Measurements from ENCODE around the gene BRICD5.

The BRICD5 gene

DNA sequence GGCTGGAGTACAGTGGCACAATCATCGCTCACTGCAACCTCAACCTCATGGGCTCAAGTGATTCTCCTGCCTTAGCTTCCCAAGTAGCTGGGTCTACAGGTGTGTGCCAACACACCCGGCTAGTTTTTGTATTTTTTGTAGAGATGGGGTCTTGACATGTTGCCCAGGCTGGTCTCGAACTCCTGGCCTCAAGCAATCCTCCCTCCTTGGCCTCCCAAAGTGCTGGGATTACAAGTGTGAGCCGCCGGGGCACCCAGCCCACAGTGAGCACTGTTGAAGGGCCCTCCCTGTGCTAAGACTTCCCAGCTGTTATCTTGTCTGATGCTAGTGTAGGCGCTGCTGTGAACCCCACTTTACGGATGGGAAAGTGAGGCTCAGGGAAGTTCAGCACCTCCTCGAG is 22.3 kb downstream of the BRICD5 start:
- TF ChIP-seq, protein P1, sequence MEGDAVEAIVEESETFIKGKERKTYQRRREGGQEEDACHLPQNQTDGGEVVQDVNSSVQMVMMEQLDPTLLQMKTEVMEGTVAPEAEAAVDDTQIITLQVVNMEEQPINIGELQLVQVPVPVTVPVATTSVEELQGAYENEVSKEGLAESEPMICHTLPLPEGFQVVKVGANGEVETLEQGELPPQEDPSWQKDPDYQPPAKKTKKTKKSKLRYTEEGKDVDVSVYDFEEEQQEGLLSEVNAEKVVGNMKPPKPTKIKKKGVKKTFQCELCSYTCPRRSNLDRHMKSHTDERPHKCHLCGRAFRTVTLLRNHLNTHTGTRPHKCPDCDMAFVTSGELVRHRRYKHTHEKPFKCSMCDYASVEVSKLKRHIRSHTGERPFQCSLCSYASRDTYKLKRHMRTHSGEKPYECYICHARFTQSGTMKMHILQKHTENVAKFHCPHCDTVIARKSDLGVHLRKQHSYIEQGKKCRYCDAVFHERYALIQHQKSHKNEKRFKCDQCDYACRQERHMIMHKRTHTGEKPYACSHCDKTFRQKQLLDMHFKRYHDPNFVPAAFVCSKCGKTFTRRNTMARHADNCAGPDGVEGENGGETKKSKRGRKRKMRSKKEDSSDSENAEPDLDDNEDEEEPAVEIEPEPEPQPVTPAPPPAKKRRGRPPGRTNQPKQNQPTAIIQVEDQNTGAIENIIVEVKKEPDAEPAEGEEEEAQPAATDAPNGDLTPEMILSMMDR (IDR thresholded peaks at IDR 0.05; ENCODE audit: low read depth, low read length), result no peak
- H3K4me3 ChIP-seq (ENCODE audit: low read depth, low read length), result no peak overlapping the region

DNA sequence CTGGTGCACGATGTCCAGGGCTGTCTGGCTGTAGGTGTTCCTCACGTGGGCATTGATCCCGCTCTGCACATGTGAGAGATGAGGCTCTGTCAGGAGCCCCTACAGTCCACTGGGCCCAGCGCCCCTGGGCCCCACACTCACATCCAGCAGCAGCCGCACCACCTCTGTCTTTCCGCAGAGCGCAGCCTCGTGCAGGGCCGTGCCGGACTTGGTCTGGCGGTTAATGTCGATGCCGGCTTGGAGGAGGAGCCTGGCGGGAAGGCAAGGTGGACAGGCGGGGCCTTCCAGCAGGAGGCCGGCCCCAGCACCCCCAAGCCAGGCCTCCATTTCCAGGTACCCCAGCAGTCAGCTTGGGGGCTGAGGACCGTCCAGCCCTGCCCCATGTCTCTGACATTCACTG is 23.5 kb downstream of the BRICD5 start:
- no peak overlapping the region for H3K4me3 ChIP-seq (ENCODE audit: low read depth, low read length)
- TF ChIP-seq, protein P1 (IDR thresholded peaks at IDR 0.05; ENCODE audit: low read depth, low read length), result no peak
- DNase-seq (ENCODE audit: low read depth, low spot score), result no peak
- in situ Hi-C loops (cut with HindIII; ENCODE audit: low sequenced_read_pairs), result no loop called here

More for the DNA sequence above, 22.3 kb downstream of the BRICD5 start:
- DNase-seq (ENCODE audit: low read depth, low spot score), result no peak
- in situ Hi-C loops (cut with HindIII; ENCODE audit: low sequenced_read_pairs), result no loop called here

GRCh38 chr16:2186505-2186904 is 24.2 kb downstream of the BRICD5 start:
- no peak overlapping the region for H3K4me3 ChIP-seq (ENCODE audit: low read depth, low read length)
- DNase-seq (ENCODE audit: low read depth, low spot score), result no peak
- TF ChIP-seq, protein P1 (IDR thresholded peaks at IDR 0.05; ENCODE audit: low read depth, low read length), result no peak
- in situ Hi-C loops (cut with HindIII; ENCODE audit: low sequenced_read_pairs), result no loop called here

GRCh38 chr16:2186064-2186463 is 24.6 kb downstream of the BRICD5 start:
- no peak for DNase-seq (ENCODE audit: low read depth, low spot score)
- in situ Hi-C loops (cut with HindIII; ENCODE audit: low sequenced_read_pairs), result no loop called here
- H3K4me3 ChIP-seq (ENCODE audit: low read depth, low read length), result no peak overlapping the region
- TF ChIP-seq, protein P1 (IDR thresholded peaks at IDR 0.05; ENCODE audit: low read depth, low read length), result no peak

DNA sequence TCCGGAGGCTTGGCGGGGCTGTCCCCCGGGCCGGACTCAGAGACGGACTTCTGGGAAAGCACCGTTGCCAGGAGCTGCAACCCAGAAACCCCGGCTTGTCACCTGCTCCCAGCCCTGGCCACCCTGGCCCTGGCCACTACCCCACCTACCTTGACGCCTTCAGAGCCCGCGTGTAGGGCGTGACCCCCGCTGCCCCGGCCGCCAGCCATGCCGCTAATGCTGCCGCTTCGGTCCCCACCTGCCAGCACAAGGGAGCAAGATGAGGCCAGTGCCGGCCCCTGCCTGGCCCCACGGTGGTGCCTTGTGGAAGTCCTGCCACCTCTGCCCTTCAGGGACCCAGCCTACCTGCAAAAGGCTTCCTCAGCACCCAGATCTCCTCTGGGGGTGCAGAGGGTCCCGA is 25.7 kb downstream of the BRICD5 start:
- H3K4me3 ChIP-seq (ENCODE audit: low read depth, low read length), result no peak overlapping the region
- no peak for DNase-seq (ENCODE audit: low read depth, low spot score)
- TF ChIP-seq, protein P1 (IDR thresholded peaks at IDR 0.05; ENCODE audit: low read depth, low read length), result no peak
- in situ Hi-C loops (cut with HindIII; ENCODE audit: low sequenced_read_pairs), result no loop called here

DNA sequence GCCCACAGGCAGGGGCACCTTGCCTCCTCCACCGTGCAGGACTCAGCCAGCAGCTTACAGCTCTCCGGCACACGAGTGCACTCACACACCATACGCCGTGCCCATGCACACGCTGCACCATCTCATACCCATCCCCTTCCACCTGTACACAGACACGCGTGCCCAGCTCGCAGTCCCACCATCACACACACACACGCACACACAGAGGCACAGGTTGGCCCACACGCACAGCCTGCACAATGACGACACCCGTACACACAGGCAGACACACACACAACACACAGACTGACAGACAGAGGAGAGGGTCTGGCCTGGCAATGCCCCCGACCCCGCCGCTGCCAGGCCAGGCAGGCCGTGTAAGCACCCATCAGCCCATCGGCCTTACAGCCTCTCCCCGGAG is 26.3 kb downstream of the BRICD5 start:
- DNase-seq (ENCODE audit: low read depth, low spot score), result no peak
- in situ Hi-C loops (cut with HindIII; ENCODE audit: low sequenced_read_pairs), result no loop called here
- TF ChIP-seq, protein P1 (IDR thresholded peaks at IDR 0.05; ENCODE audit: low read depth, low read length), result no peak
- H3K4me3 ChIP-seq (ENCODE audit: low read depth, low read length), result no peak overlapping the region

- no peak for DNase-seq (ENCODE audit: low read depth, low spot score)
- H3K4me3 ChIP-seq (ENCODE audit: low read depth, low read length), result no peak overlapping the region
- in situ Hi-C loops (cut with HindIII; ENCODE audit: low sequenced_read_pairs), result no loop called here
Measured at GRCh38 chr16:2183671-2184070, 27.0 kb downstream of the BRICD5 start.

More at GRCh38 chr16:2183671-2184070, 27.0 kb downstream of the BRICD5 start:
- TF ChIP-seq, protein P1 (IDR thresholded peaks at IDR 0.05; ENCODE audit: low read depth, low read length), result no peak

All from astrocyte of the spinal cord (primary cell).